ENCODE results near the gene SIX5.

GRCh38 chr19:45758921-45759320 is 10.1 kb downstream of the SIX5 start:
- TF ChIP-seq CTCF (IDR thresholded peaks at IDR 0.05; ENCODE audit: borderline replicate concordance, extremely low read depth, low read length, poor library complexity, severe bottlenecking) (no peak), EZH2 (IDR thresholded peaks at IDR 0.05; ENCODE audit: borderline replicate concordance, low read depth, low read length, severe bottlenecking) (no peak)
